Measurements from ENCODE around the gene RPAP3. TPM values are rescaled to one million over a fixed set of nuclear protein-coding genes. Genes with fewer than 3 reads are reported as not detected.

RPAP3 gene
- total RNA-seq, 1 experiment from 2014 or later: 44.3 TPM

GRCh38 chr12:47754126-47754525 lies 48.3 kb upstream of the RPAP3 start (continued):
- TF ChIP-seq USF1 (CRISPR knock-in tag; IDR thresholded peaks at IDR 0.05) (no peak), FOXP1 (CRISPR knock-in tag; IDR thresholded peaks at IDR 0.05; ENCODE audit: borderline replicate concordance) (no peak), IRF2 (CRISPR knock-in tag; IDR thresholded peaks at IDR 0.05; ENCODE audit: borderline replicate concordance, low read depth) (no peak), E2F5 (CRISPR knock-in tag; IDR thresholded peaks at IDR 0.05) (no peak), ZNF317 (CRISPR knock-in tag; IDR thresholded peaks at IDR 0.05; ENCODE audit: borderline replicate concordance, low read depth) (no peak), CREB1 (CRISPR knock-in tag; IDR thresholded peaks at IDR 0.05) (no peak), MLX (CRISPR knock-in tag; IDR thresholded peaks at IDR 0.05) (no peak), CTCF (IDR thresholded peaks at IDR 0.05) (no peak), E2F1 (CRISPR knock-in tag; IDR thresholded peaks at IDR 0.05) (no peak)

GRCh38 chr12:47753021-47754001 lies 47.5 kb upstream of the RPAP3 start:
- Mint-ChIP-seq H3K9me3 (no peaks in the 10 kb centered on the region), H3K27me3 (ENCODE audit: low read depth) (no peaks in the 10 kb centered on the region; the same call in 1 of the 2 replicates), H3K4me3 (peak overlapping the region; percentile 44; the same call in 1 of the 2 replicates), H3K27ac (peak overlapping the region; percentile 96), H3K36me3 (no peaks in the 10 kb centered on the region), H3K4me1 (peaks cover 62% of the 10 kb centered on the region)
- ChIA-PET POLR2A (no interaction called here), CTCF (interaction anchor here (2.6 to 10.5 kb wide), 5 partner anchors 11 to 85 kb away, joined by 10 to 173 read pairs (median 67); partner anchors contain the start of gene SLC48A1)
- DNase-seq (ENCODE audit: low spot score): peak; percentile 53
- TF ChIP-seq ATF3 (CRISPR knock-in tag; conservative IDR thresholded peaks at IDR 0.05) (no peak), USF2 (CRISPR knock-in tag; IDR thresholded peaks at IDR 0.05) (peak; percentile 88), MLX (CRISPR knock-in tag; IDR thresholded peaks at IDR 0.05) (no peak), USF1 (CRISPR knock-in tag; IDR thresholded peaks at IDR 0.05) (peak; percentile 79), EMX1 (CRISPR knock-in tag; IDR thresholded peaks at IDR 0.05) (no peak), FOXP4 (CRISPR knock-in tag; IDR thresholded peaks at IDR 0.05) (no peak)
- peak; percentile 86 for ATAC-seq
